HG02763 (cell line): ENCODE measurements around the gene DNAH6.

ENCODE experiments used
- ATAC-seq: cut with Tn5 transposase; IDR thresholded peaks from one replicate; pipeline ENCODE4 v1.9.1; 2021; ENCODE audit warnings: mild to moderate bottlenecking, moderate library complexity; ENCODE audit not compliant: unreplicated experiment

The DNAH6 gene

DNA sequence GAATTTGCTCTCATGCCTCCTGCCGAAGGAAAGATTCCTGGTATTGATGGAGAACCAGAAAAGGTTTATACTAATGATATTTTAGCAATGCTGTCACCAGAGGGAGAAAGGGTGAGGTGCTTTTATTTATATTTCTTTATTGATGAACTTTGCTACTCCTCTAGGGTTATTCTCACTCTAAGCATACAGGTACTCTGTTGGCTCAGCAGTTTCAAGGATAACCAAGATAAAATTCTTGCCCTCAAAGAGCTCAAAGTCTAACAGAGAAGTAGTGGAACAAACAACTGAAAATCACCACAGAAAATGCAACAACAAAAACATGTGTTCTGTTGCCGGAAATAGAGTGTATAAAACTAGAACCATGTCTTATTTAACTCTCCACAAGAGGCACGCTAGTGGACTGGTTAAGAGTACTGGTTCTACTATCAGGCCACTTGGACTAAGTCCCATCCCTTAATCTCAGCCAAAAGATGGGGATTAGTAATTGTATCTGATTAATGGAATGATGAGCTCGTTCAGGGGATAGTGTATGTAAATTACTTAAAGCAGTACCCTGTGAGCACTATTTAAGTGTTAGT lies 103.6 kb downstream of the DNAH6 start:
- no peak for ATAC-seq

DNA sequence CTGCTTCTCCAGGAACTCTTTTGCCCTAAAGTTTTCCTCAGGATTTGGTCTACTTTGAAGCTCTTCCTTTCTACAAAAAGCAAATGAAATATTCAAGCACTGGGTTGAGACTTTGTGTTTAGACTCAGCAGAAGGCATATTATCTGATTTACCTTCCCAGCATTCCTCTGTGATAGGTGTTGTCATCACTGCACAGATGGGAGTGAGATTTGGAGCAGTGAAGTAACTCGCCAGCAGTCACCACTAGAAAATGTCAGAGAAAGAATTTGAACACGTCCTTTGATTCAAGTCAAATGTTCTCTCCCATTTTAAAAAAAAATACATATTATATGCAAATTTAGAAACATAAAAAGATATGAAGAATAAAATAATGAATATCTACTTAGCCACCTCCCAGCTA lies 112.2 kb downstream of the DNAH6 start:
- no peak for ATAC-seq

DNA sequence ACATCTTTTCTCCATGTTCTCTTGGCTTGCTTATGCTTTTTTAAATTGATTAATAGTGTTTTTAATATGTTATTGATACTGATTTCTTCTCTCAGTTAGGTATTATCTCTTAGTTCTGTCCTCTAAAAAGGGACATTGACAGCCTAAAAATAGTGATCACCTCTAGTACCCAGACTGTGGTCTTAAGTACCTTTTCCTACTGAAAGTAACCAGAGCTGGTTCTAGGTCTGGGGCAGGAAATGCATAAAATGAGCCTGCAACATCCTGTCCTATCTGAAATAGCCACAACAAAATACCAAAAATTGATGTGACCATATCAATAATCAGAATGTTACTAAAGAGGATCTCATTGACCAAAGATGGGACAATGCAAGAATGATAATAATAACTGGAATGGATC lies 113.3 kb downstream of the DNAH6 start:
- ATAC-seq: no peak

DNA sequence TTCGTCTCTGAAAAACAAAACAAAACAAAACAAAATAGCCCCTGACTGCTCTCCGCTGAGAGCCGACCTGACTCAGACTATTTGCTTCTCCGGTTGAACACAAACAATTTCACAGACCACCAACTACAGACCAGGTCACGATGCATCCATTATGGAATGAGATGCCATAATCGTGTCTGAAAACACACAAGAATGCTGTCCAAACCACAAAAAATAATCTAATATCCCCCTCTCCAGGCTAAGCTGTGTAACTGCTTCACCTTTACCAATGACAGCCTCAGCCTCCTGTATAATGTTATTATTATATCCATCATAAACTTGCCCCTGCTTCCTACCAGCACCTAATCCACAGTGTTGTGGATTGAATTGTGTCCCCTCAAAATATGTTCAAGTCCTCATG lies 114.7 kb downstream of the DNAH6 start:
- ATAC-seq: no peak

DNA sequence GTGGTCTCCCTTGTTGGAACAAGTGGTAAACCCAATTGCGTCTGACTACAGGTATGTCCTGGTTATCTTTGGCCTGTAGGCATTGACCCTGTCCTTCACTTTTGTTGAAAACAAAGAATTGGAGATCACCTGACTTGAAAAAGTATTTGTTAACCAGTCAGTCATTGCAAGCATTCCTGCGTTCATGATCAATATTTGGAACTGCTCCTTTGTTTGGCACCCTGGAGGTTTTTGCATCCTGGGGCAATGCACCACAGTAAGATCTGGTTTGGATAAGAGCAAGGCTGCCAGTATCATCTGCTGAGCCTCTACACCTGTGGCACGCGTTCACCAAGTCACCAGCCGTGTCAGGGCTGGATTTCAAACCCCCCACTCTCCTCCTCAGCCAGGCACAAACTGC lies 115.7 kb downstream of the DNAH6 start:
- no peak for ATAC-seq

DNA sequence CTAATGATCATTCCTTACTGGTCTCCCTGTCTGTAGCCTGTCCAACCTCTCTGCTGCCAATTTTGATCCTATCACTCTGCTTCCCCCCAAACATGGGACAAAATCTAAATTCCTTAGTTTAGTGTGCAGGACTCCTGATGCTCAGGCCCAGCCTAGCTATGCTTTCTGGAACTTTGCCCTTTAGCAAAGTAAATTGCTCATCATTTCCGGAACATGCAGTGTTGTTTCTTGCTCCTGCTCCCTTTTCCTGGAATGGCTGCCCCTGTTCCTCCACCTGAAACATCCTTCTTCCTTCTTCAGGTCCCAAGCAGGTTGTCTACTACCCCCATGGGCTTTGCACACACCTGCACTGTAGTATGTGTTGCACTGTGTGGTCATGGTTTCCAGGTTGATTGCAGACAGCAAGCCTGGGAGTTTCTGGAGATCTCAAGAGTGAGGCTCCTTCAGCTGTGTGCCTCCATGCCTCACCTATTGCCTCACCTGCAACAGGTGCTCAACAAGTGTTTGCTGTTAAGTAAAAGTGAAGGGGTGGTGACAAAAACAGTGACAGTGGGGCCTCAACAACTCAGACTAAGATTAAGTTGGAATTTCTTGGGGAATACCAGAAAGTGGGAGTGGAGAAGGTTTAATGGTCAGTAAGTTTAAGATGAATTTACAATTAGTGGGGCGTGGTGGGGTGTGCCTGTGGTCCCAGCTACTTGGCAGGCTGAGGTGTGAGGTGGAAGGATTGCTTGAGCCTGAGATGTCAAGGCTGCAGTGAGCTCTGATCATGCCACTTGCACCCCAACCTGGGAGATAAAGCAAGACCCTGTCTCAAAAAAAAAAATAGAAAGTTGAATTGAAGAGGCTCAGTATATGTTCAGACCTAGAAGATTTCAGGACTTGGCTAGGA lies 120.0 kb downstream of the DNAH6 start:
- no peak for ATAC-seq

DNA sequence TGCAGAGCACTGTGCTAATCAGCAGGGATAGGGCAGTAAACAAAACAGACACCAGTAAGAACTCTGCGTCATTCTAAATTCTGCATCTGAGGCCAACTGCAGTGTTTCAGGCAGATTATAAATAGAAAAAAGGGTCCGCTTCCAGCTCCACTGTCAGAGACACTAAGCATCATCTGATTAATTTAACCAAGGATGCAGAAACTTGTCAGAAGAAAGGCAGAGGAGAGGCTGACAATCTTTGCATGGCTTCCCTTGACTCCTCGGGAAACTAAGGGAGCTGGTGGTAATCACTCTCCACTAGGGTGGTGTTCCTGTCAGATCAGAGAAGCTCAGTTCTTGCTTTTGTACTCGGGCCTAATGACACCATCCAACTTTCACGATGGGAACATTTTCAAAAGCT lies 123.5 kb downstream of the DNAH6 start:
- ATAC-seq: no peak

DNA sequence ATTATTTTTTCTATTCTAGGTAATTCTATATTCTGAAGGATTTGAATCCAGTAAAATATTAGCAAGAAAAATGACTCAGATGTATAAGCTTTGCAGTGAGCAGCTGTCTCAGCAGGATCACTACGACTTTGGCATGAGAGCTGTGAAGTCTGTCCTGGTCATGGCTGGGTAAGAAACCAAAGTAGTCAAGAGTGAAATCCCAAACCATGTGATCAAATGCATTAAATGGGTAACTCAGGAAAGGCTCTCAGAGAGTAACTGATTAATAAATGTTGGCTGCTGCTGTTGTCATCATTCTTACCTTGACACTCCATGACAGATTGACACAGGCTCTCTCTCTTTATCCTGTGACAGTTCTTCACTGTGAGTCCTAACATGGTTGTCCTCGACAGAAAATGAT lies 124.1 kb downstream of the DNAH6 start:
- no peak for ATAC-seq

DNA sequence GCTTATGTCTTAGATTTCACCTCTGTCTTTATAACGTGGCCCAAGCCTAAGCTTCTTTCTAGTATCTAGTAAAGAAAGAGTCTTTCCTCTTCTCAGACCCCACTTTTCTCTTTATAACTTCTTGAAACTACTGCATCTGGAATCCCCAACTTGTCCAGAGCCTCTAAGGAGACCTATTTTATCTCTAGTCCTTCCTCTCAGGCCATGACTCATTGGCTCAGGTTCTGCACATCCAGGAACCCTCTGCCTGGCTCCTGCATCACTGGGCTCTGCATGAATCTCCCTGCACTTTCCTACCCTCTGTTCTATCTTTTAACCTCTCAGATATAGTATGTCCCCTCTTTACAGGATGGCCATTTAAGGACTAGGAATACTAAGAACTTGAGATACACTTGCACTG lies 124.7 kb downstream of the DNAH6 start:
- ATAC-seq: no peak

DNA sequence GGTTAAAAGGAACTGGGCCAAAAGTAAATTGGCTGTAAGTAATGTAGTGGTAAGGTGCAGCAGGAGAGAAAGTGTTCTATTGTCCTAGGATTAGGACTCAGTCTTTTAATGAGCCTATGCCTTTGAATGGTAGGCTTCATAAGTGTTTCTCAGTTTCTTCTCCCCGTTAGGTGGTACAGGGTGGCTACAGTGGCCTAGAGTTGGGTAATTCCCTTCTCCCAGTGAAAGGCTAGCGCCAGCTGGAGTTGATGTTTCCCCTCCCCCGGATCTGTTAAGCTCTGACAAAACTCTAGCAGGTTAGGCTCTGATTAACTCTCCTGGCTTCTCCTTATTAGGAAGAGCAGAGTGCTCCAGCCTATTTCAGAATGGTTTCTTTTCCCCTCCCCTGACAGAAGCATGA lies 127.7 kb downstream of the DNAH6 start:
- ATAC-seq: no peak

DNA sequence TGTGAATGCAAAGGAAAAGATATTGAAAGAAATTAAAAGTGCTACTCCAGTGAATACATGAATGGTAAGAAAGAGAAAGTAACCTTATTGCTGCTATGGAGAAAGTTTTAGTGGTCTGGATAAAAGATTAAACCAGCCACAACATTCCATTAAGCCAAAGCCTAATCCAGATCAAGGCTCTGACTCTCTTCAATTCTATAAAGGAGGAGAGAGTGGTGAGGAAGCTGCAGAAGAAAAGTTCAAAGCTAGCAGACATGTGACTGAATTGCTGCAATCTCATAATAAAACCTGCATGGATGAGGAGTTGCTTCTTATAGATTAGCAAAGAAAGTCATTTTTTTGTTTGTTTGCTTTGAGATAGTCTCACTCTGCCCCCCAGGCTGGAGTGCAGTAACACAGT lies 130.2 kb downstream of the DNAH6 start:
- ATAC-seq: no peak

DNA sequence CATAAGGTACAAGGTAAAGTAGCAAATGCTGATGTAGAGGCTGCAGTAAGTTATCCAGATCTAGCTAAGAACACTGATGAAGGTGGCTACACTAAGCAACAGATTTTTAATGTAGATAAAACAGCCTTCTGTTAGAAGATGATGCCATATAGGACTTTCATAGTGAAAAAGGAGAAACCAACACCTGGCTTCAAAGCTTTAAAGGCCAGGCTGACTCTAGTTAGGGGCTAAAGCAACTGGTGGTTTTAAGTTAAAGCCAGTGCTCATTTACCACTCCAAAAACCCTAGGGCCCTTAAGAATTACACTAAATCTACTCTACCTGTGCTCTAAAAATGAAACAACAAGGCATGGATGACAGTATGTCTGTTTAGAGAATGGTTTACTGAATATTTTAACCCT lies 131.0 kb downstream of the DNAH6 start:
- no peak for ATAC-seq

DNA sequence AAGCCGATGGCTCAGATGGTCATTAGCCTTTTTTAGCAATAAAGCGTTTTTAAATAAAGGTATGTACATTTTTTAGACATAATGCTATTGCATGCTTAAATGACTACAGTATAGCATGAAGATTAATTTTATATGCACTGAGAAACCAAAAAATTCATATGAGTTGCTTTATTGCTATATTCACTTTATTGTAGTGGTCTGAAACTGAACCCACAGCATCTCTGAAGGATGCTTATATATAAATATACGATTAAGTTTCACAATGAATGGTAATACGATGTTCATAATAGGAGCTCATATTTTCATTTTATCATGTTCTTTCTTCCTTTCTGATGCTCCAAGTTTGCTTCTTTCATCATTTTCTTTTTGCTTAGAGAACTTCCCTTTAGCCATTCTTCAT lies 132.8 kb downstream of the DNAH6 start:
- ATAC-seq: no peak

DNA sequence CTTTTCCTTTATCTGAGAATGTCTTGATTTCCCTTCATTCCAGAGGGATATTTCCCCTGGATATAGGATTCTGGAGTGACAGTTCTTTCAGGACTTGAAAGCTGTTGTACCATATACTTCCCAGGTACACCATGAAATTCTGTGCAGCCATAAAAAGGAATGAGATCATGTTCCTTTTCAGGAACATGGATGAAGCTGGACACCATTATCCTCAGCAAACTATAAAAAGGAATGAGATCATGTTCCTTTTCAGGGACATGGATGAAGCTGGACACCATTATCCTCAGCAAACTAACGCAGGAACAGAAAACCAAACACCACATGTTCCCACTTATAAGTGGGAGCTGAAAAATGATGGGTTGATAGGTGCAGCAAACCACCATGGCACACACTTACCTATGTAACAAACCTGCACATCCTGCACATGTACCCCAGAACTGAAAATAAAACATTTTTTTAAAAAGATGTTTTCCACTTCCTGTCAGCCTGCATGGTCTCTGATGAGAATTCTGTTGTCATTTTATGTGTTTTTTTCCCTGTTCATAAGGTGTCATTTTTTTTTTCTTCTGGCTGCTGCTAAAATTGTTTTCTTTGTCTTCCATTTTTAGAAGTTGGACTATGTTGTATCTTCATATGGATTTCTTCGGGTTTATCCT lies 133.3 kb downstream of the DNAH6 start:
- ATAC-seq: no peak

DNA sequence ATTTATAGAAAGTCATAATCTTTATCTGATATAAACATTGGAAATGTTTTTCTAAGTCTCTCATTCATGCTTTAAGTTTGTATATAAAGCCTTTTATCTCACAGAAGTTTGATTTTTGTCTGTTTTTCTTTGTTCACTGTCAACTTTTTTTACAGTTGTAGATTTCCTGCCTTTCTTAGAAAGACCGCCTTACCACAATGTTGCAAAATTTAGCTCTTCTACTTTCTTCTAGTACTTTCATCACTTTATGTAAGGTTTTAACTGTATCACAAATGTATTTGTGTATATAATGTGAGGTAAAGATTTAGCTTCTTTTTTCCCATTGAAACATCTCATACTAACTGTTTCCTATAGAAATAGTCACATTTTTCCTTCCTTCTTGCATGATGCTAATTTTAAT lies 136.1 kb downstream of the DNAH6 start:
- ATAC-seq: no peak

DNA sequence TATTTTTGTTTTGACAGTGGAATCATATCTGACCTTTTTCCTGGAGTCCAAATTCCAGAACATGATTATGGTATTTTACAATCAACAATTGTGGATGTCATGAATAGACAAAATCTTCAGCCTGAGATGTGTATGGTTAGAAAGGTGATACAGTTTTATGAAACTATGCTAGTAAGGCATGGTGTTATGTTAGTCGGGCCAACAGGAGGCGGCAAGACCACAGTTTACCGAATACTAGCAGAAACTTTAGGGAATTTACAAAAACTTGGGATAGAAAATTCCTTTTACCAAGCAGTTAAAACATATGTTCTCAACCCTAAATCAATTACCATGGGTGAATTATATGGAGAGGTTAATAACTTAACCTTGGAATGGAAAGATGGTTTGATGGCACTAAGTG lies 137.0 kb downstream of the DNAH6 start:
- ATAC-seq: no peak

DNA sequence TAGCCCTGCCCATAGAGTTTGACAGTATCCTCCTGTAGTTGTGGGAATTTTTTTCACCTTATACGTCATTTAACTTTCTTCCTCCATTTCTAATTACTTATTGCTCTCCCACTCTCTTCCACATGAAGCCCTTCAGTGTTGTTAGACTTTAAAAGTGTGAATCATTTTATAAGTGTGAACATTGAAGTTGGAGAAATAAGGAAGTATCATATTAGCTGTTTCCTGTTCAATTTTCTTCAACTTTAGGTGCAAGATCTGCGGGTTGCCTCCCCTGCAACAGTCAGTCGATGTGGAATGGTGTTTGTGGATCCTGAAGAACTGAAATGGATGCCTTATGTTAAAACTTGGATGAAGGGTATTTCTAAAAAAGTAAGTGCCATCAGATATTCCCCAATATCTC lies 138.1 kb downstream of the DNAH6 start:
- ATAC-seq: no peak

DNA sequence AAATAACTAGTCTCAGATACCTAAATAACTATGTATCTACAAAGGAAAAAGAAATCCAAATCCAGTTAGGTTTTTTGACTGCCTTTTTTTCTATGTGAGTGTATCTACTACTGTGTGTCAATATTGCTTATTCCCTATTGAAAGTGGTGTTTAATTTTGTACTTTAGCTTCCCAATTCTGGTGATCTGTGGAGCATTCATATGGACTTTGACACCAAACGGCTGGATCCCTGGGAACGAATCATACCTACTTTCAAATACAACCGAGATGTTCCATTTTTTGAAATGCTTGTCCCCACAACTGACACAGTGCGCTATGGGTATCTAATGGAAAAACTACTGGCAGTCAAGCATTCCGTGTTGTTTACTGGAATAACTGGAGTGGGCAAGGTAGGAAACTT lies 152.8 kb downstream of the DNAH6 start:
- ATAC-seq: no peak

DNA sequence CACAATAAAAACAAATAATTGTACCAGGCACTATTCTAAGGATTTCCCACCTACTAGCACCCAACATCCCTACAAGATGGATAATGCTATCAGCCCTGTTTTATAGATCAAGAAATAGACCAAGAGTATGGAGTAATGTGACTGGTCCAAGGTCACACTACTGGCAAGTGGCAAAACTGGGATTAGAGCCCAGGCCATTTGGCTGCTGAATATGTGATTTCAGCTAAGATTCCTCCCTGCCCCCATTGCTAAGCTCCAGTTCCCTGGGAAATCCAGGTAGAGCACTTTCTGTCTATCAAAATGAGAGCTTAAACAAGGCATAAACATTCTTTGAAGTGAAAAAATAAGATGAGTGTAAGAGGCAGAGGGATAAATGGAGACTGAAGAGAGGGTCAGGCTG lies 157.8 kb downstream of the DNAH6 start:
- no peak for ATAC-seq

DNA sequence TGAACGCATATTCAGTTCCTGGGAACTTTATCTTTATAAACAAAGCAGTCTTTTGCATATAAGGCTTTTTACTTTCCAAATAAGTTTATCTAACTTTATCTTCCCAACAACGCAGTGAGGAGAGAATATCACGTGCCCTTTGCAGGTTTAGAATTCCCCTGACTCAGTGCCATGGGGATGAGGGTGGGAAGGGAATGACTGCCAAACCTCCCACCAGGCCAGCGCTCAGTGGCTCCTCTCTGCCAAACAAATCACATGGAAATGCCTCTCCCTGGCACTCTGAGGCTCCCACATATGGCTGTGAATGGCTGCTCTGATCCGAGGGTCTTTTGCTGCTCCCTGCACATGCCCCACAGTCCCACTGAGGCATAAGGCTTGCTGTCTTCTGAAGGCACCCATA lies 158.3 kb downstream of the DNAH6 start:
- no peak for ATAC-seq

DNA sequence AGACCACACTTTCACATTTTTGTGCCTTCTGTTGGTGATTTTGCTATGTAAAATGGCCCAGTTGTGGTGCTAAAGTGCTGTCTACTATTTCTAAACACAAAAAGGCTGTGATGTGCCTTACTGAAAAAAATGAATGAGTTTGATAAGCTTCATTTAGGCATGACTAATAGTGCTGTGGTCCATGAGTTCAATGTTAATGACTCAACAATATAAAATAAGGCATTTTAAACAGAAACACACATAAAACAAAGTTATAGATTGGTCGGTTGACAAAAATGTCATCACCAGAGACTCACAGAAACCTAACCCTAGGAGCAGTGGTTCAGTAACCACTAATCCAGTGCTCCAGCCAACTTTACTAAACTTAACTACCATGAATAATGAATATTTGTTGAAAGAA lies 160.0 kb downstream of the DNAH6 start:
- ATAC-seq: no peak

DNA sequence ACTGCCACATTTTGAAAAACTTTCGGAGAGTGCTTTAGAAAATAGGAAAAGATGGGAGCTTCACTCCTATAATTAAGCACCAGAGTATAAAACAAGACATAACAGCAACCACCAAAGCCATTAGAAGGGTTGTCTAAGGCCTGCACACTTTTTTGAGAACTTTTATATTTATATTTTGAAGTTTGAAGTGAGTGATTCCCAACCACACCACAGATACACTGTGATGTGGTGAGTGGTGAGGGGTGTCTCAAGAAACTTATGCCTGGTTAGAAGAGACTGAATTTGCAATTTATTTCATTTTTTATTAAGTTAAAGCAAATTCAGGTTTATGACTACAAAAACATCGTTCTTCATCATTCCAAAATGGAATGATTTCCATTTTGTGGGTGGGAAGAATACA lies 161.9 kb downstream of the DNAH6 start:
- no peak for ATAC-seq
